ENCODE data around the gene QARS1.

- TF ChIP-seq POLR2A (IDR thresholded peaks at IDR 0.05; ENCODE audit: control extremely low read depth in 1 of 2, low read depth in 2 of 2, low read length in 2 of 2) (no peak), SIRT6 (IDR thresholded peaks at IDR 0.05; ENCODE audit: low read length) (no peak), CTCF (IDR thresholded peaks at IDR 0.05; ENCODE audit: control extremely low read depth in 1 of 3, insufficient read depth in 1 of 3, low read depth in 1 of 3, low read length in 3 of 3) (no peak), RAD21 (IDR thresholded peaks at IDR 0.05 in 1 of 2, conservative IDR thresholded peaks at IDR 0.05 in 1 of 2; ENCODE audit: low read depth in 2 of 2, low read length in 2 of 2) (no peak), EZH2 (IDR thresholded peaks at IDR 0.05; ENCODE audit: low read depth, low read length, severe bottlenecking) (no peak), MAX (IDR thresholded peaks at IDR 0.05) (no peak), TAF1 (IDR thresholded peaks at IDR 0.05; ENCODE audit: low read depth, low read length) (no peak), NRF1 (IDR thresholded peaks at IDR 0.05; ENCODE audit: low read depth, low read length) (no peak), GABPA (IDR thresholded peaks at IDR 0.05; ENCODE audit: borderline replicate concordance, insufficient read depth, low read length) (no peak)
Measured at GRCh38 chr3:49098910-49099630, 5.5 kb downstream of the QARS1 start.

Measured in H1 (cell line).